ENCODE results near the gene RHOG.

RHOG gene

GRCh38 chr11:3840870-3841425 lies at the start of gene RHOG:
Gene RHOG (minus strand): TSS chr11:3840959. CDS start chr11:3828138, 12,821 bp downstream.
- peak; percentile 85 for DNase-seq

GRCh38 chr11:3890014-3890413 lies 49.3 kb upstream of the RHOG start:
- no peak for DNase-seq

- no peak for DNase-seq
Measured at GRCh38 chr11:3888876-3889275, 48.1 kb upstream of the RHOG start.

GRCh38 chr11:3886985-3887384 lies 46.2 kb upstream of the RHOG start:
- no peak for DNase-seq

DNA sequence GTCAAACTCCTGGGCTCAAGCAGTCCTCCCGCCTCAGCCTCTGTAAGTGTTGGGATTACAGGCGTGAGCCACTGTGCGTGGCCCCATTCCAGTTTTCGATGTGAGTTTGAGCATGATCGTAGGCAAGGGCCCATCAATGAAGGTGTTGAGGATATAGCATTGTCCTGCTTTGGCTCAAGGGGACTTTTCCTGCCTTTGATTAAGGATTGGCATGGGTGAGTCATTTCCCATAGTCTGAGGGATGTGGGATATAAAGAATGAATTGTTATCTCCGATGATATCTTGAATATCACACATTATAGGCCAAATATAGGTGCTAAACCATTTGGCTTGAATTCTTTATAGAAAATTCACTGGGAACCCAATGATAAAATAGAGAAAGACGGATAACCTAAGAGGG lies 45.1 kb upstream of the RHOG start:
- no peak for DNase-seq

- DNase-seq: peak; percentile 44
Measured at GRCh38 chr11:3882655-3883054, 41.9 kb upstream of the RHOG start.

- no peak for DNase-seq
Measured at GRCh38 chr11:3880724-3881123, 40.0 kb upstream of the RHOG start.

DNA sequence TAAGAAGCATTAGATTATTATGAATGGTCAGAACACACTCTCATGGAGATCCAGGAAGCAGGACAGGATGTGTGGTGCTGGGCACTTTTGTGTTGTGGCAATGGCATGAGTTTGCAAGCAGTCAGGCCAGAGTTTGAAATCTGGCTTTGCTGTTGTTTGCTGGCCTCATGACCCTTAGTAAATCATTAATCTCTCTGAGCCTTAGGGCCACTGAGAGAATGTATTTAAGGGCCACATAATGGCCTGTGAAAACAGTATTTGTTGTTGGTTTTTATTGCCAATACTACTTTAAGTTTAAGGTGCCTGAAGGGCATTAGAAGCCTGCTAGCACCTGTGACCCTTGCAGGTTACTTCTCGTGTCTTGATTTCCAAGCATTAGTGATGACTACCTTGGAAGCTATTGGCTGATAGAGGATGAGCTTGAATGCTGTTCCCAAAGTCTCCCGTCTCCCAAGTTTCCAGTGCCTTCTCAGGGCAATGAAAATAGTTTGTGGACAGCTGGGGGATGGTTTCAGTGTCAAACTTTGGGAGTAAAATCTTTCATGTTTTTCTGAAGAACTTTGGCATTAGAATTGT lies 39.3 kb upstream of the RHOG start:
- DNase-seq: no peak

GRCh38 chr11:3879216-3879966 lies 38.6 kb upstream of the RHOG start:
- peak; percentile 30 for DNase-seq

DNA sequence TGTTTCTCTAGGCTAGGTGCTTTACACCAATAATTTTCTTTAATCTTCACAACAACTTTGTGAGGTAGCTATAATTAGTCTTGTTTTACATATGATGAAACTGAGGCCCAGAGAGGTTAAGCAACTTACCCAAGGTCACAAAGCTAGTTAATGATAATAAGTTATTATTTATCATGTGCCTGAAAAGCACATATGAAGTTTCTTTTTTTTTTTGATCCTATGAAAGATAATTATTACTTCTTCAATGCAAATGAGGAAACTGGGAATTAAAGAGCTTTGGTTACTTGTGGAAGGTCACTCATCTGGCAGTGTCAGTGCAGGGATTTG lies 37.5 kb upstream of the RHOG start:
- DNase-seq: no peak

GRCh38 chr11:3877364-3878257 lies 36.9 kb upstream of the RHOG start:
- DNase-seq: no peak

DNA sequence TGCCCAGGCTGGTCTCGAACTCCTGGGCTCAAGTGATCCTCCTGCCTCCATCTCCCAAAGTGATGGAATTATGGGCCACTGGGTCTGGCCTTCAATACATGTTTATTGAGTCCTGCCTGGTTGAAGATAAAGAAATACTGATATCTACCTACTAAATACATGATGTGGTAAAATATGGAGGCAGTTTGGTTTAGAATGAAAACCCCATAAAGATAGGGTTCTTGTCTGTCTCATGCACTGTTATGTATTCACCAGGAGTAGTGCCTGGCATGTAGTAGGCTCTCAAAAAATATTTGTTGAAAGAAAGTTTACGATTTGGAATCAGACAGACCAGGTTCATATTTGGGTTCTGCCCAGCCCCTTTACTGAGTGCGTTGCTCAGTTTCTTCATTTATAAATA lies 35.9 kb upstream of the RHOG start:
- DNase-seq: peak; percentile 50

- DNase-seq: no peak
Measured at GRCh38 chr11:3873712-3874349, 33.1 kb upstream of the RHOG start.

DNA sequence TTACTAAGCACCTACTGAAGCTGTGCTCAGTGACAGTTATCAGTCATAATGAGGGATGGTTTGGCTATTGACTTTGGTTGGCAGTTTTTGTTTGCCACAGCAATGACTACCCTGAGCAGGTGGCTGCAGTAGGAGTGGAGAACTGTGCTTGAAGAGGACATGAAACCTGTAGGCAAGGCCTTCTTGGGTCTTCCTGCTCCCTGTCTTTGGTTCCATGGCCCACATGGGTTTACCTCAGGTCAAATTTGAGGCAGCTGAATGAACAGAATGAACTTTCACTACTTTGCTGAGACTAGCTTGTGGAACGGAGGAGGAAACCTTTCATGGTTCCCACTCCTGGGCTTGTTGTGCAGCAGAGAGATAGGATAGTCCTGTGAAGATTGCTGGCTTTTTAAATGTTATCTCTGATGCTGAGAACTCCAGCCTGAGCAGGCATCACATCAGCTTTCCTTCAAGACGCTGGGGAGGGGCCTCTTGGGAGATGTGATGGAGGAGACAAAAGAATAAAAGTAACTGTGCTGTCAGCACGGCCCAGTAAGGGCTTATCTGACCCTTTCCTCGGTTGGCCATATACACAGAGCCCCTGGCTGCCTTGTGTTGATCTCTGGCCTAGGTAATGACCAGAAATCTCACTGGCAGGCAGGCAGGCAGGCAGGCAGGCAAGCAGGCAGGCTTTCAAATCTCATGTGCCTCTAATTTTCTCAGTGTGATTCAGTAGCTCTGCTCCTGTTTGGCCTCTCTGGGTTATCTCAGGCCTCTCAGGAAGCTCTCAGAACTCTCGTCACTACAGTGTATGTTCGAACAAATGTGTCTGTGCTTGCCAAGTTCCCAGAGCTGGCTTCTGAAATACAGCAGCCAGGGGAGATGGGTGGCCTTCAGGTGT lies 26.7 kb upstream of the RHOG start:
- peak; percentile 89 for DNase-seq

DNA sequence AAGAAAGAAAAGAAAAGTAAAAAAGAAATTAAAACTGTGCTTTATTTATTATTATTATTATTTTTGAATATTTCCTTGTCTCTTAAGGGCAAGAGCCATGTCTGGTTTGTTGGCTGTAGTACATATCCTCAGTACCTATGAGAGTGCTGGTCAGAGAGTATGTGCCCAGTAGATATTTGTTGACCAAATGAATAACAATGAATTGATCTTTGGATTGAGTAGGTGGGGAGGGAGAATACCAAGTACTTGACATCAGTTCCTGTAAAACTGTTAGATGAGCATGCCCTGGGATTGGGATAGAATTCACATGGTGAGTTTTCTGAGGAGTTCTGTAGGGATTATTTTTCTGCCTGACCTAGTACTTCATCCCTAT lies 26.1 kb upstream of the RHOG start:
- no peak for DNase-seq

GRCh38 chr11:3866206-3866605 lies 25.4 kb upstream of the RHOG start:
- DNase-seq: peak; percentile 76

- peak; percentile 83 for DNase-seq
Measured at GRCh38 chr11:3865388-3866193, 24.8 kb upstream of the RHOG start.

DNA sequence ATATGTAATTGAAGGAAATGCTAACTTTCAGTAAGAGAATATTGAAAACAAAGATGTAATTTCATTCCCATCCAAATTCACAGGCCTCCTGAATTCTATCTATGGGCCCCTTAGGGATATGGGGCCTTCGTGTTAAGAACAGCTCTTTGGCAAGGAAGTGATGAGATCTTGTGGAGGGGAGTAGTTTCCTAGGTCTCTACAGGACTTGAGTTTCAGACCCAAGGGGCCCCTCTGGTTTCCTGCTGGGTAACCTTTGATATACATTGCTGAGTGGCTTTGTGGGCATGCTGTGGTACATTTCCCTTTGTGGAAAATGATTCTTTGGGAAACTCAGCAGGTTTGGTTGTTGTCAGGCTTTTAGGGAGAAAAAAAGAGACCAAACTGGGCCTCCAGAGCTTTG lies 20.9 kb upstream of the RHOG start:
- DNase-seq: no peak

DNA sequence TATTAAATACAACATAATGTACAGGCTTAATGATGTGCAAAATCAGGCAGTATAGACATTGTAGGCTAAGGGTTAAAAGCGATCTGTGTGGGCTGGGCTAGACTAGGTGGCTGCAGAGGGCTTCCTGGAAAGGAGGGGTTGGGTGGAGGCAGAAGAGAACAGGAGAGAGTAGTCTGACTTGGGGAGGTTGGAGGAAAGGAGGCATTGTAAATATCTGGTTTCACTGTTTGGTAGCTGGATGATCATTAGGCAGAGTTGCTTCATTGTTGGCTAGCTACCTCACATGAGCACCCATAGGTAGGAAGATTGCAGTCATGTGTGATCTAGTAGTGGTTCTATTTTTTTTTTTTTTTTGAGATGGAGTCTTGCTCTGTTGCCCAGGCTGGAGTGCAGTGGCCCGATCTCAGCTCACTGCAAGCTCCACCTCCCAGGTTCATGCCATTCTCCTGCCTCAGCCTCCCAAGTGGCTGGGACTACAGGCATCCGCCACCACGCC lies 20.2 kb upstream of the RHOG start:
- peak; percentile 75 for DNase-seq

DNA sequence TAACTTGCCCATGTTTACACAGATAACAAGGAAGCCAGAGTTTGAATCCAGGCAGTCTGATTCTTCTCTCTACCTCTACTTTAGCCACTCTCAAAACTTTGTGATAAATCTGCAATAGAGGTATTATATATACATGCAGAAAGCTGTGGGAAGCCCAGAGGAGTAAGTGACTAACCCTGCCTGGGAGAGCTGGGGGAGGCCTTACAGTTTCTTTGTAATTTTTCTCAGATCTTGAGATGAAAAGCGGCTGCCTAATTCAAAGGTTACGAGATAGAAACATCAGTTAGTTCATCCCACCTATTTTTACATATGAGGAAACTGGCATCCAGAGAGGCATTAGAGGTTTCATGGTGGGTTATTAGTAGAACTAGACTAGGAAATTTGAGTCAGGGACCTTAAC lies 19.6 kb upstream of the RHOG start:
- no peak for DNase-seq

DNA sequence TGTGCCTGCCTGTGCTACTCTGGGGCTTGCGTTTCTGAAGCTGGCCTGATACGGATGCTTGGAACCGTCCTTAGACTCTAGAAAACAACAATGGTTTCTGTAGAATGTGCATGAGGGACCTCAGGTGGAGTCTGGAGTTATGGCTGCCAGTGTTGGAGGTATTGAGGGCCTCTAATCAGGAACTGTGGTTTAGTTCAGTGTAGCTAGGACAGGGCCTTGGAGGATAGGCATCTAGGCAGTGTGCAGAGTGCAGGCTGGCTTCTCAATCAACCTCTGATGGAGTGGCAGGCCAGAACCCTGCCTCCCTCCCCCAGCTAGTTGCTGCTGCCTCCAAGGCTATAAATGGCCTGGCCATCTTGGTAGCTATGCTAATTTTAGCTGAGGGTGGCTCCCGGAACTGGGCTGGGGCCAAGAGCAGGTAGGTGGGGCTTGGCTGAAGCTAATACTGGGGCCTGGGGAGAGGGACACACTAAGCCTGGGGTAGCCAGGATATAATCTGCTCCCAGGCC lies 18.7 kb upstream of the RHOG start:
- DNase-seq: peak; percentile 62
